ENCODE measurements around the gene HEPHL1.

HEPHL1 gene

GRCh38 chr11:94131047-94131717, 110.0 kb downstream of the HEPHL1 start:
- no peak for DNase-seq

- no peak for DNase-seq
Observed at GRCh38 chr11:94131718-94132115, 110.6 kb downstream of the HEPHL1 start.

- DNase-seq, result no peak
Observed at GRCh38 chr11:94132152-94132558, 111.0 kb downstream of the HEPHL1 start.

- DNase-seq, result no peak
Observed at GRCh38 chr11:94132823-94133408, 111.8 kb downstream of the HEPHL1 start.

- DNase-seq, result no peak
Observed at GRCh38 chr11:94133752-94134151, 112.6 kb downstream of the HEPHL1 start.

GRCh38 chr11:94134651-94135512, 113.7 kb downstream of the HEPHL1 start:
- DNase-seq, result no peak

- no peak for DNase-seq
Observed at GRCh38 chr11:94139416-94139815, 118.3 kb downstream of the HEPHL1 start.

- DNase-seq, result no peak
Observed at GRCh38 chr11:94140154-94140655, 119.1 kb downstream of the HEPHL1 start.

- no peak for DNase-seq
Observed at GRCh38 chr11:94141511-94142307, 120.6 kb downstream of the HEPHL1 start.

GRCh38 chr11:94142308-94143281, 121.4 kb downstream of the HEPHL1 start:
- DNase-seq, result no peak

- DNase-seq, result no peak
Observed at GRCh38 chr11:94144216-94144615, 123.1 kb downstream of the HEPHL1 start.

GRCh38 chr11:94144664-94145063, 123.5 kb downstream of the HEPHL1 start:
- DNase-seq, result no peak

- DNase-seq, result no peak
Observed at GRCh38 chr11:94145431-94145830, 124.3 kb downstream of the HEPHL1 start.

- DNase-seq, result no peak
Observed at GRCh38 chr11:94145916-94146315, 124.8 kb downstream of the HEPHL1 start.

GRCh38 chr11:94147433-94147845, 126.3 kb downstream of the HEPHL1 start:
- DNase-seq, result no peak

GRCh38 chr11:94148189-94148588, 127.0 kb downstream of the HEPHL1 start:
- no peak for DNase-seq

- DNase-seq, result no peak
Observed at GRCh38 chr11:94149431-94150017, 128.4 kb downstream of the HEPHL1 start.

GRCh38 chr11:94150056-94150455, 128.9 kb downstream of the HEPHL1 start:
- no peak for DNase-seq

GRCh38 chr11:94150704-94151685, 129.8 kb downstream of the HEPHL1 start:
- DNase-seq, result no peak

All from NCI-H1048 (cell line).